DMS53 treated with DMSO at 0.1 percent for 48 hours (cell line): ENCODE data around the gene ST6GAL1.
"Not testable (repeated sequence)": the region's sequence is repeated elsewhere in the genome, so short reads cannot be mapped to it uniquely, and the experiment has no call there.

Experiments used
- DNase-seq: peaks from one replicate; lab custom pipeline; 2025; ENCODE audit not compliant: unreplicated experiment; lab: John Stamatoyannopoulos, UW

The ST6GAL1 gene

GRCh38 chr3:186930143-186930640 lies at the start of gene ST6GAL1:
Gene ST6GAL1, plus strand, starts transcription at chr3:186930526. Its CDS starts 112,178 bp downstream, at chr3:187042704.
- no peak for DNase-seq

GRCh38 chr3:186882150-186882524 lies 48.2 kb upstream of the ST6GAL1 start:
- no peak for DNase-seq

- peak; percentile 13 for DNase-seq
Observed at GRCh38 chr3:186882881-186883685, 47.2 kb upstream of the ST6GAL1 start.

- DNase-seq, result no peak
Observed at GRCh38 chr3:186883686-186884058, 46.7 kb upstream of the ST6GAL1 start.

GRCh38 chr3:186884868-186885267 lies 45.5 kb upstream of the ST6GAL1 start:
- not testable (repeated sequence) for DNase-seq

- DNase-seq, result no peak
Observed at GRCh38 chr3:186886202-186886981, 43.9 kb upstream of the ST6GAL1 start.

GRCh38 chr3:186887507-186887938 lies 42.8 kb upstream of the ST6GAL1 start:
- not testable (repeated sequence) for DNase-seq

GRCh38 chr3:186888569-186888968 lies 41.8 kb upstream of the ST6GAL1 start:
- no peak for DNase-seq

GRCh38 chr3:186889698-186890097 lies 40.6 kb upstream of the ST6GAL1 start:
- not testable (repeated sequence) for DNase-seq

GRCh38 chr3:186890911-186891310 lies 39.4 kb upstream of the ST6GAL1 start:
- no peak for DNase-seq

- DNase-seq, result not testable (repeated sequence)
Observed at GRCh38 chr3:186893071-186893470, 37.3 kb upstream of the ST6GAL1 start.

- DNase-seq, result no peak
Observed at GRCh38 chr3:186895406-186895805, 34.9 kb upstream of the ST6GAL1 start.

GRCh38 chr3:186896006-186896405 lies 34.3 kb upstream of the ST6GAL1 start:
- no peak for DNase-seq

GRCh38 chr3:186896875-186897274 lies 33.5 kb upstream of the ST6GAL1 start:
- DNase-seq, result no peak

GRCh38 chr3:186901135-186901734 lies 29.1 kb upstream of the ST6GAL1 start:
- no peak for DNase-seq

- no peak for DNase-seq
Observed at GRCh38 chr3:186902154-186902553, 28.2 kb upstream of the ST6GAL1 start.

GRCh38 chr3:186902713-186903112 lies 27.6 kb upstream of the ST6GAL1 start:
- DNase-seq, result no peak

GRCh38 chr3:186903676-186904075 lies 26.6 kb upstream of the ST6GAL1 start:
- not testable (repeated sequence) for DNase-seq

GRCh38 chr3:186907075-186907474 lies 23.3 kb upstream of the ST6GAL1 start:
- DNase-seq, result not testable (repeated sequence)

- DNase-seq, result no peak
Observed at GRCh38 chr3:186909078-186909853, 21.1 kb upstream of the ST6GAL1 start.
